ENCODE data around the gene MLANA.

MLANA gene

DNA sequence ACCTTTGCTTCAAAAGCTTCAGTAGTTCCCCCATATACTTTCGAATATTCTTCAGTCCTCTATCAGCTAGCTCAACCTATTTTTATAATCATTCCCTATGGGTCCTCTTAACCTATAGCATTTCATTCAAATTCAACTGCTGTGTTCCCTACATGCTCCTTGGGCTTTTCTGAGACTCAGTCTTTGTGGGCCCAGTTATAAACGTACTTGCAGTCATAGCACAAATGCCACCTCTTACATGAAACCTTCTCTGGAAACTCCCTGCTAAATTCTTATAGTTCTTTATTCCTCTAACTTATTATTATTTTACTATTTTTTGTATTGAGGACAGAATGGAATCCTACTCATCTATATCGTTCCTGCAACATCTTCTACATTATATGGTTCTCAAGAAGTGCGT, 24.7 kb downstream of the MLANA start:
- H3K4me1 Mint-ChIP-seq: peaks cover 8% of the 10 kb centered on the region
- no peak overlapping the region for H3K4me3 Mint-ChIP-seq
- peaks cover 17% of the 10 kb centered on the region for H3K36me3 Mint-ChIP-seq
- H3K9me3 Mint-ChIP-seq: no peaks in the 10 kb centered on the region
- no peak overlapping the region for H3K27ac Mint-ChIP-seq
- no peaks in the 10 kb centered on the region for H3K27me3 Mint-ChIP-seq

GRCh38 chr9:5917273-5917672, 26.6 kb downstream of the MLANA start:
- Mint-ChIP-seq H3K4me3 (no peak overlapping the region), H3K9me3 (no peaks in the 10 kb centered on the region), H3K27me3 (no peaks in the 10 kb centered on the region), H3K27ac (no peak overlapping the region), H3K36me3 (peaks cover 21% of the 10 kb centered on the region), H3K4me1 (peaks cover 3% of the 10 kb centered on the region)

GRCh38 chr9:5917888-5918287, 27.2 kb downstream of the MLANA start:
- peaks cover 3% of the 10 kb centered on the region for H3K4me1 Mint-ChIP-seq
- H3K9me3 Mint-ChIP-seq: no peaks in the 10 kb centered on the region
- H3K27ac Mint-ChIP-seq: no peak overlapping the region
- H3K36me3 Mint-ChIP-seq: peaks cover 26% of the 10 kb centered on the region
- H3K4me3 Mint-ChIP-seq: no peak overlapping the region
- no peaks in the 10 kb centered on the region for H3K27me3 Mint-ChIP-seq

DNA sequence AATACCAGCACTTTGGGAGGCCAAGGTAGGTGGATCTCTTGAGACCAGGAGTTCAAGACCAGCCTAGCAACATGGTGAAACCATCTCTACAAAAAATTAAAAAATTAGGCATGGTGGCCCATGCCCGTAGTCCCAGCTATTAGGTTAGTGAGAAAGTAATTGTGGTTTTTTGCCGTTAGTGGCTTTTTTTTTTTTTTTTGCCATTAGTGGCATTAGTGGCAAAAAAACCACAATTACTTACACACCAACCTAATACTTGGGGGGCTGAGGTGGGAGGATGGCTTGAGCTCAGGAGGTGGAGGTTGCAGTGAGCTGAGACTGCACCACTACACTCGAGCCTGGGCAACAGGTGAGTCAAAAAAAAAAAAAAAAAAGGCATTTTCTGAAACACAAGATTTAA, 27.8 kb downstream of the MLANA start:
- H3K36me3 Mint-ChIP-seq: peaks cover 30% of the 10 kb centered on the region
- peaks cover 3% of the 10 kb centered on the region for H3K4me1 Mint-ChIP-seq
- H3K4me3 Mint-ChIP-seq: no peak overlapping the region
- H3K27me3 Mint-ChIP-seq: no peaks in the 10 kb centered on the region
- H3K27ac Mint-ChIP-seq: no peak overlapping the region
- H3K9me3 Mint-ChIP-seq: no peaks in the 10 kb centered on the region

DNA sequence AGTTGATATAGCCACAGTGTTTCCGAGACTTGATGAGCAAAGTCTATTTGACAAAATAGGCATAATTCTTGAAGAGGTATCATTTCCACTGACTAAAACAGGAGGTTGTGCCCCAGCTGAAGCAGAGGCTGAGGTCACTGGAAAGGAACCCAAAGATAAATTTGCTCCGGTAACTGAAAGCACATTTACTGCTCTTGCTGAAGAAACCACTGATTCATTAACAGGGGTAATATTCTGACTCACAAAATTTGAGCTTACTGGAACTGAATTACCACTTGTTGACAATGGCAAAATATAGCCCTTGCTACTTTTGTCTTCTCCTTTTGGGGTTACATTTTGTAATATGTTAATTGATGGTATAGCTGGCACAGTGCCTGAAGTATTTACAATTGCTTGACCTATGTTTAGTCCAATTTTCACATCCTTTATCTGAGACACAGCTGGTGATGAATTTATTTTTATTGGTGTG, 30.2 kb downstream of the MLANA start:
- no peaks in the 10 kb centered on the region for H3K9me3 Mint-ChIP-seq
- H3K27ac Mint-ChIP-seq: peak overlapping the region; percentile 85
- no peak overlapping the region for H3K4me3 Mint-ChIP-seq
- no peaks in the 10 kb centered on the region for H3K27me3 Mint-ChIP-seq
- H3K36me3 Mint-ChIP-seq: peaks cover 35% of the 10 kb centered on the region
- peaks cover 3% of the 10 kb centered on the region for H3K4me1 Mint-ChIP-seq

- Mint-ChIP-seq H3K4me3 (no peak overlapping the region), H3K27ac (peak overlapping the region; percentile 11)
Measured at GRCh38 chr9:5922192-5922591, 31.5 kb downstream of the MLANA start.

DNA sequence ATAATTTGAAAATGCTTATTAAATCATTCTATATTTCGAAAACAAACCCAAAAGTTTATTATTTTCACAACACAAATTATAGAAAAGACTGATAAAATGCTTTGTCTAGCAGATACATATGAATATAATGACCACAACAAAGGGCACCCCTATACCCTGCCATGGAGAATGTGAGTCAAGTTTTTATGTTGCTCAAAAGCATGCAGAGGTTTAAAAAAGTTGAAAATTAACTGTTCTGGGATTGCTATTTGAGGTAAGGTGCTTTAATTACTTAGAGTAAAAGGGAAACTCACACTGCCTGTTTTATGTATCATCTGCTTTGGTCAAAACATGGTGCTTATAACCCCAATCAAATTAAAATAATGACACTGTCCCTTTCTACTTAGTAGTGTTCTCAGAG, 41.0 kb downstream of the MLANA start:
- peaks cover 8% of the 10 kb centered on the region for H3K36me3 Mint-ChIP-seq
- H3K4me1 Mint-ChIP-seq: no peaks in the 10 kb centered on the region
- no peak overlapping the region for H3K4me3 Mint-ChIP-seq
- no peaks in the 10 kb centered on the region for H3K27me3 Mint-ChIP-seq
- H3K27ac Mint-ChIP-seq: no peak overlapping the region
- H3K9me3 Mint-ChIP-seq: no peaks in the 10 kb centered on the region

More at GRCh38 chr9:5922192-5922591, 31.5 kb downstream of the MLANA start:
- peaks cover 33% of the 10 kb centered on the region for H3K36me3 Mint-ChIP-seq
- no peaks in the 10 kb centered on the region for H3K9me3 Mint-ChIP-seq
- H3K27me3 Mint-ChIP-seq: no peaks in the 10 kb centered on the region
- peaks cover 3% of the 10 kb centered on the region for H3K4me1 Mint-ChIP-seq

GRCh38 chr9:5938449-5938848, 47.8 kb downstream of the MLANA start:
- Mint-ChIP-seq H3K9me3 (no peaks in the 10 kb centered on the region), H3K4me1 (no peaks in the 10 kb centered on the region), H3K36me3 (peaks cover 5% of the 10 kb centered on the region), H3K27ac (no peak overlapping the region), H3K4me3 (no peak overlapping the region), H3K27me3 (no peaks in the 10 kb centered on the region)

- peaks cover 3% of the 10 kb centered on the region for H3K36me3 Mint-ChIP-seq
- H3K27me3 Mint-ChIP-seq: no peaks in the 10 kb centered on the region
- no peak overlapping the region for H3K4me3 Mint-ChIP-seq
- no peaks in the 10 kb centered on the region for H3K4me1 Mint-ChIP-seq
- no peak overlapping the region for H3K27ac Mint-ChIP-seq
- H3K9me3 Mint-ChIP-seq: no peaks in the 10 kb centered on the region
Measured at GRCh38 chr9:5939530-5939929, 48.8 kb downstream of the MLANA start.

DNA sequence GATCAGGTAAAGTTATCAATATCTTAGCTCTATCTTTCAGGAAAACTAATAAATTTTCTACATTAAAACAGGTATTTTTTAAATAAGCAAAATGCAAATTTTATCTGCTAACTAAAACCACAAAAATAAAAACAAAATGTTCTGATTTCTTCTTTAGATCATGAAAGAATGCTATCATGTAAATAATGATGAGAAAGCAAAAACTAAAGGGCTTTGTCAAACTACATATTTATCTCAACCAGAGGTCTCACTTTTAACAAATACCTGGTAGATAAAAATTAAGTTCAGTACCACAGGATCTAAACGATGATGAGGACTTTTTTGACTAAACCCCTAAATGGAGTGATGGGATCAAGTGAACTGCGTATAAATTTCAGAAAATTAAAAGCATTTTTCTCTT, 50.5 kb downstream of the MLANA start:
- peaks cover 1% of the 10 kb centered on the region for H3K36me3 Mint-ChIP-seq
- H3K4me3 Mint-ChIP-seq: no peak overlapping the region
- H3K9me3 Mint-ChIP-seq: no peaks in the 10 kb centered on the region
- no peaks in the 10 kb centered on the region for H3K27me3 Mint-ChIP-seq
- no peaks in the 10 kb centered on the region for H3K4me1 Mint-ChIP-seq
- H3K27ac Mint-ChIP-seq: no peak overlapping the region

DNA sequence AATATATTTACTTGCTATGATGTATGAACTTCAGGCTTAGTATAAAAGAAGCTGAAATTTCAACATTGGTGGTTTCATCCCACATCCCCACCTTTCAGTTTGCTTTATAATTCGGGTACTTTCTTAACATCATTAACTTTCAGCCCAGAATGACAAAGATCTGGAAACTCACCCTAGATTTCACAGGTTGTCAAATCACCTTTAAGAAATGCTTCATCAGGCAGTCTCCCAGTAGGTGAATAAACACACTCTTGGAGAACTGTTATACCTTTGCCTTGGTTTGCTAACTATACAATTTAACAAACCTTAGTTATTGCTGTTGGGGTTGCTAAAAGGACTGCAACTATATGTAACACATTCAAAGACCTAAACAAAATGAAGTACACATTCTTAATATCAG, 54.4 kb downstream of the MLANA start:
- no peaks in the 10 kb centered on the region for H3K9me3 Mint-ChIP-seq
- H3K27ac Mint-ChIP-seq: no peak overlapping the region
- H3K27me3 Mint-ChIP-seq: no peaks in the 10 kb centered on the region
- peaks cover 24% of the 10 kb centered on the region for H3K4me1 Mint-ChIP-seq
- H3K4me3 Mint-ChIP-seq: no peak overlapping the region
- H3K36me3 Mint-ChIP-seq: peaks cover 1% of the 10 kb centered on the region

GRCh38 chr9:5947912-5948311, 57.2 kb downstream of the MLANA start:
- Mint-ChIP-seq H3K27me3 (no peaks in the 10 kb centered on the region), H3K27ac (no peak overlapping the region), H3K4me3 (no peak overlapping the region), H3K36me3 (no peaks in the 10 kb centered on the region), H3K9me3 (no peaks in the 10 kb centered on the region), H3K4me1 (peaks cover 26% of the 10 kb centered on the region)

DNA sequence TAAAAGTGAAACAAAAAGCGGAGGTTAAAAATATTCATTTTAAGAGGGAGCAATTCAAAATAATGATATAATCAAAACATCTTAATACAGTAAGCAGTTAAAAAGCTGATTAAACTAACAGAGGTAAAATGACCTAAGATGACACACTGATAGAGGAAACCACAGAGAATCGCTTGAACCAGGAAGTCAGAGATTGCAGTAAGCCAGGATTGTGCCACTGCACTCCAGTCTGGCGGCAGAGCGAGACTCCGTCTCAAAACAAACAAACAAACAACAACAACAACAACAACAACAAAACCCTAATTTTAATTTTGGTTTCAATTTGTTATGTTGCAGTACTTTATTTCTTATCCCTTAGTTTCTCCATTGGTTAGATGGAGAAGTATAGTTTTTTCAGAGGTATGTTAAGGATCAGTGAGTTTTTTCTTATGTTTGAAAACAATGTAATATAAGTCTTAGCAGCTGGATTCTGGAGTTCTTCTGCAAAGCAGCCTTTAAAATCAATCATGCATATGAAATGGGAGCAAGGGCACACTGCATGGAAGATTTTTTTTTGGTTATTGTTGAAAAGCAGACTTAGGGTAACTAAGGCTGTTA, 58.5 kb downstream of the MLANA start:
- Mint-ChIP-seq H3K4me1 (peaks cover 26% of the 10 kb centered on the region), H3K4me3 (peak overlapping the region; percentile 39), H3K27ac (no peak overlapping the region), H3K9me3 (no peaks in the 10 kb centered on the region), H3K27me3 (no peaks in the 10 kb centered on the region), H3K36me3 (peaks cover under 1% of the 10 kb centered on the region)

DNA sequence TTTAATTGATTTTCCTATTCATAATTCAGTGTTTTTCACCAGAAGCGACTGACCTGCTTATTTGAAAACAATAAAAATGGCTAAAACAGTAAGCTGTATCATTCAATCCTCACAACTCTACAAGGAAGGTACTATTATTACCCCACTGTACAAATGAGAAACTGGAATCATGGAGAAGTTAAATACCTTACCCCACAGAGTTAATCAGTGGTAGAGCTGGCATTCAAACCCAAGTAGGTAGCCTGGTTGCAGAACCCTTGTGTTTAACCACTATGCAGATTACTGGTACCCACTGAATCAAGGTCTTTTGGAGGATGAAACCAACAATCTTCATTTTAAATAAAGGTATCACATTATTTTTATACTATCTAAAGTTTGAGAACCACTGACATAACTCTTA, 59.6 kb downstream of the MLANA start:
- H3K27ac Mint-ChIP-seq: no peak overlapping the region

GRCh38 chr9:5951686-5952211, 61.1 kb downstream of the MLANA start:
- Mint-ChIP-seq H3K9me3 (no peaks in the 10 kb centered on the region), H3K4me3 (no peak overlapping the region), H3K27me3 (no peaks in the 10 kb centered on the region), H3K27ac (no peak overlapping the region), H3K36me3 (peaks cover 2% of the 10 kb centered on the region), H3K4me1 (peaks cover 26% of the 10 kb centered on the region)

More for the DNA sequence above, 59.6 kb downstream of the MLANA start:
- Mint-ChIP-seq H3K36me3 (peaks cover 2% of the 10 kb centered on the region), H3K9me3 (no peaks in the 10 kb centered on the region), H3K4me1 (peaks cover 26% of the 10 kb centered on the region), H3K27me3 (no peaks in the 10 kb centered on the region), H3K4me3 (no peak overlapping the region)

DNA sequence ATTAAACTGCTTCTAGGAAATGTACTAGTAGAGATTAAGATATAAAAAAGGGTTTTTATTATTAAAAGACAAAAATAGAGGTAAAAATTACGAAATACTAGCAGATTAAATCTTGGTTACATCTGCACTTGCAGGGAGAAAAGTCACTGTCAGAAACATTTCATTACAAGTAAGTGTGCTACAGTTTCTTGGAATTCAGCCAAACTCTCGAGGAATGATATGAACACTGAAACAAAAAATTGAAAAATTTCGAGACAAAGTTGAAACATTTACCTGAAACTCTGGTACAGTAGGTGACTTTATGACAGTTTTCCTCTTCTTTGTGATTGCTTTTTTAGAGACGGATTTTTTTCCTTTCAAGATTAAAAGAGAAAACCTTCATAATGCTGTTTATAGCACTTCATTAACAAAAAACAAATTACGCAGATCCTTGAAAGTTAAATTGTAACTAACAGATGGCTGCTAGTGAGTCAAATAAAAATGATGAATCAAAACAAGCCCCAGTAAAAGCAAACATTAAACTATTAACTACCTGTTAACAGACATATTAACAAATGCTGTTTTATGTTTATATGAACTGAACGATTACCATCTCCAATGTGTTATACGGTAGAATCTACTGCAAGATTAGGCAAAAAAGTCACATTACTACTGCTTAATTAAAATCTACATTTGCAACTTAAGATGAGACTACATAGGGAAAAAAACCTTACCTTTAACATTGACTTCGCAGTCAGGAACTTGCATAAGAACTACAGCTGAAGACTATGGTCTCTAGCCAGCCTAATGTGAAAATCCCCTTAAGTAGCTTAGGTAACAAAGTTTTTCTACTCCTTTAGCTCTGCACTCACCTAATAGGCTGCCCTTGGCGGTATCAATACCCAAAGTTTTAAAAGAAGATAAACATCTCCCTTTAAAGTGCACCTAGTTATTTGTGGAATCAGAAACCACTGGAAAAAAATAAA, 63.3 kb downstream of the MLANA start:
- Mint-ChIP-seq H3K36me3 (peaks cover 2% of the 10 kb centered on the region), H3K4me3 (no peak overlapping the region), H3K27me3 (no peaks in the 10 kb centered on the region), H3K27ac (no peak overlapping the region), H3K9me3 (no peaks in the 10 kb centered on the region), H3K4me1 (peaks cover 18% of the 10 kb centered on the region)
